GM18861 (cell line): Measurements from ENCODE around the gene PEMT.

Experiments
- ATAC-seq: cut with Tn5 transposase; IDR thresholded peaks from one replicate; pipeline ENCODE4 v1.9.1; 2021; ENCODE audit not compliant: unreplicated experiment

Gene PEMT

GRCh38 chr17:17505151-17505550 lies 86.4 kb downstream of the PEMT start:
- ATAC-seq = no peak

- ATAC-seq = no peak
These were observed 87.0 kb downstream of the PEMT start for GRCh38 chr17:17504341-17505140.

GRCh38 chr17:17503566-17504130 lies 87.9 kb downstream of the PEMT start:
- no peak for ATAC-seq

- no peak for ATAC-seq
These were observed 88.6 kb downstream of the PEMT start for GRCh38 chr17:17502741-17503565.

- ATAC-seq = no peak
These were observed 90.4 kb downstream of the PEMT start for GRCh38 chr17:17500999-17501605.

- ATAC-seq = no peak
These were observed 91.9 kb downstream of the PEMT start for GRCh38 chr17:17499402-17500145.

- ATAC-seq = no peak
These were observed 92.8 kb downstream of the PEMT start for GRCh38 chr17:17498606-17499301.

- no peak for ATAC-seq
These were observed 93.5 kb downstream of the PEMT start for GRCh38 chr17:17497845-17498520.

GRCh38 chr17:17497065-17497844 lies 94.3 kb downstream of the PEMT start:
- no peak for ATAC-seq

GRCh38 chr17:17496189-17497064 lies 95.1 kb downstream of the PEMT start, which contains the start of gene RASD1:
Gene RASD1 (minus strand): TSS chr17:17496395. CDS start chr17:17496181, 214 bp downstream.
- ATAC-seq = no peak

GRCh38 chr17:17495536-17496188 lies 95.8 kb downstream of the PEMT start:
- no peak for ATAC-seq

GRCh38 chr17:17494870-17495535 lies 96.5 kb downstream of the PEMT start:
- ATAC-seq = no peak

- no peak for ATAC-seq
These were observed 97.0 kb downstream of the PEMT start for GRCh38 chr17:17494499-17494869.

- ATAC-seq = no peak
These were observed 97.5 kb downstream of the PEMT start for GRCh38 chr17:17493986-17494466.

GRCh38 chr17:17493249-17493985 lies 98.1 kb downstream of the PEMT start:
- no peak for ATAC-seq

GRCh38 chr17:17492571-17492970 lies 98.9 kb downstream of the PEMT start:
- ATAC-seq = no peak
